SK-N-MC (cell line): ENCODE results near the gene CPA4.

Experiments
- DNase-seq: peaks from one replicate; pipeline ENCODE4 v3.0.0-alpha.2; 2011; ENCODE audit warnings: low read depth, low spot score
- H3K27ac ChIP-seq: fragments of 200-600 bp; sonication (generic); 2 replicates; pipeline ENCODE4 v1.5.1; 2016; ENCODE audit warnings: mixed run types
- H3K36me3 ChIP-seq: fragments of 200-600 bp; sonication (generic); 2 replicates; pipeline ENCODE4 v1.6.1; 2017; ENCODE audit warnings: antibody characterized with exemption, low read length, mixed read lengths; ENCODE audit not compliant: insufficient read depth
- H3K4me3 ChIP-seq: fragments of 200-600 bp; sonication (generic); 2 replicates; pipeline ENCODE4 v1.5.1; 2016
- H3K9ac ChIP-seq: fragments of 200-600 bp; sonication (generic); 2 replicates; pipeline ENCODE4 v1.8.0; 2017; ENCODE audit warnings: mixed run types, mixed read lengths; ENCODE audit not compliant: insufficient read length
- H3K9me3 ChIP-seq: fragments of 200-600 bp; sonication (generic); 2 replicates; pipeline ENCODE4 v1.6.1; 2017; ENCODE audit warnings: low read depth, mild to moderate bottlenecking, antibody characterized with exemption, low read length, moderate library complexity, mixed read lengths
- EZH2 ChIP-seq: fragments of 200-600 bp; sonication (generic); IDR thresholded peaks from one replicate; pipeline ENCODE4 v1.6.1; 2017; ENCODE audit warnings: antibody characterized with exemption
- FOXP2 ChIP-seq: optimal IDR thresholded peaks from 2 replicates; pipeline ENCODE3; 2011; ENCODE audit warnings: mild to moderate bottlenecking, moderate library complexity; ENCODE audit not compliant: insufficient read depth; ENCODE audit errors: extremely low read length, control extremely low read depth
- POLR2AphosphoS5 ChIP-seq: IDR thresholded peaks from 2 replicates; pipeline ENCODE4 v1.6.1; 2012; ENCODE audit warnings: mild to moderate bottlenecking, low read depth, low read length, borderline replicate concordance

The CPA4 gene

DNA sequence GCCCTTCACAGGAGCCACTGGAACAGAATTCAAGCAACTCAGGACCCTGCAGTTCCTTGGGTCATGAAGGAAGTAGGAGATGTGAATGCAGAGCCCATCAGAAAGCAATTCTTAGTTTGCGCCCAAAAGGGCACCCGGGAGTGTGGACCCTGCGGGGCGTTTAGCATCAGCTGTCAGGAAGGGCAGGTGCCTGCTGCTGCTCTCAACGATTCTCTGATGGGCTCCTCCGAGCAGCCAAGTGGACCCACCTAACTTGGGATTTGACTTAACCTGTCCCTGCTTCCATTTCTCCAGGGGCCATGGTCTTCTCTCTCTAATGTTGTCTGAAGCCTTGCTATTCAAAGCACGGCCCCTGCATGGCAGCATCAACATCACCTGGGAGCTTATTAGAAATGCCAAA, 68.7 kb downstream of the CPA4 start:
- Histone ChIP-seq H3K36me3 (no peaks in the 10 kb centered on the region), H3K4me3 (no peak overlapping the region), H3K9me3 (0 out of 2 replicates have a peak, but pooled peaks cover 2% of the 10 kb centered on the region), H3K9ac (no peak overlapping the region), H3K27ac (no peak overlapping the region)
- DNase-seq: no peak
- TF ChIP-seq FOXP2: no peak
- no peak for TF ChIP-seq EZH2
- no peak for TF ChIP-seq POLR2AphosphoS5

- Histone ChIP-seq H3K9me3 (0 out of 2 replicates have a peak, but pooled peaks cover 2% of the 10 kb centered on the region), H3K36me3 (no peaks in the 10 kb centered on the region), H3K4me3 (no peak overlapping the region), H3K9ac (no peak overlapping the region), H3K27ac (no peak overlapping the region)
- no peak for DNase-seq
- TF ChIP-seq EZH2: no peak
These were observed 69.4 kb downstream of the CPA4 start for GRCh38 chr7:130362251-130362816.

GRCh38 chr7:130363026-130363847, 70.3 kb downstream of the CPA4 start:
- H3K4me3 ChIP-seq: no peak overlapping the region
- no peak for DNase-seq
- no peak overlapping the region for H3K27ac ChIP-seq
- no peaks in the 10 kb centered on the region for H3K36me3 ChIP-seq
- TF ChIP-seq FOXP2 (no peak), POLR2AphosphoS5 (no peak), EZH2 (no peak)
- H3K9ac ChIP-seq: no peak overlapping the region
- H3K9me3 ChIP-seq: 0 out of 2 replicates have a peak, but pooled peaks cover 2% of the 10 kb centered on the region

GRCh38 chr7:130364451-130364850, 71.5 kb downstream of the CPA4 start:
- Histone ChIP-seq H3K9ac (no peak overlapping the region), H3K4me3 (no peak overlapping the region), H3K9me3 (0 out of 2 replicates have a peak, but pooled peaks cover 2% of the 10 kb centered on the region), H3K36me3 (no peaks in the 10 kb centered on the region), H3K27ac (no peak overlapping the region)
- DNase-seq: no peak
- no peak for TF ChIP-seq POLR2AphosphoS5
- TF ChIP-seq EZH2: no peak
- no peak for TF ChIP-seq FOXP2

DNA sequence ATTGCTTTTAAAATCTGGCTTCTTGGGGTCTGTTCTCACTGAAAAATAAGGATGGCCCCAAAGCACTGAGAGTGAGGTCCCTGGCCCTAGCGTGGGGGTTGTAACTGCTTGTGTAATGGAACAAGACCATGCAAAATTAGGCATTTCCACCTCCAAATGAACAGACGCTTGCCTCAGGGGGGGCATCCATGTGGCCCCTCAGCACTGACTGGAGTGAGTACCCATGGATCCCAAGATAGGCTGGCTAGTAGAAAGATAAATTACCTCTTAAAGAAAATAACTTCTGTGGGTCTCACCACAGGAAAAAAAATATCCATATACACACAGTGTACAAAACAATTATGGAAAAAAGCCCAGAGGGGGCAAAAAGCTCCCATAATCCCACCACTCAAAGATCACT, 72.1 kb downstream of the CPA4 start:
- H3K27ac ChIP-seq: peak overlapping the region; percentile 81
- DNase-seq: peak; percentile 81
- H3K36me3 ChIP-seq: no peaks in the 10 kb centered on the region
- TF ChIP-seq EZH2 (no peak), POLR2AphosphoS5 (peak; percentile 32; the same call in 1 of the 2 replicates), FOXP2 (peak; percentile 45)
- H3K9ac ChIP-seq: peak overlapping the region; percentile 26
- H3K4me3 ChIP-seq: peak overlapping the region; percentile 39
- 0 out of 2 replicates have a peak, but pooled peaks cover 2% of the 10 kb centered on the region for H3K9me3 ChIP-seq

GRCh38 chr7:130365511-130366441, 72.8 kb downstream of the CPA4 start:
- TF ChIP-seq POLR2AphosphoS5: 0 out of 2 replicates have a peak, but pooled peaks have one; percentile 3
- no peak for TF ChIP-seq FOXP2
- Histone ChIP-seq H3K27ac (peak overlapping the region; percentile 81; the same call in 1 of the 2 replicates), H3K9me3 (0 out of 2 replicates have a peak, but pooled peaks cover 1% of the 10 kb centered on the region), H3K9ac (peak overlapping the region; percentile 26), H3K4me3 (peak overlapping the region; percentile 39), H3K36me3 (no peaks in the 10 kb centered on the region)
- no peak for DNase-seq

- Histone ChIP-seq H3K4me3 (no peak overlapping the region), H3K9me3 (no peaks in the 10 kb centered on the region), H3K36me3 (no peaks in the 10 kb centered on the region), H3K9ac (no peak overlapping the region), H3K27ac (no peak overlapping the region)
- no peak for DNase-seq
- TF ChIP-seq POLR2AphosphoS5 (no peak), FOXP2 (no peak), EZH2 (no peak)
These were observed 73.6 kb downstream of the CPA4 start for GRCh38 chr7:130366564-130366963.

DNA sequence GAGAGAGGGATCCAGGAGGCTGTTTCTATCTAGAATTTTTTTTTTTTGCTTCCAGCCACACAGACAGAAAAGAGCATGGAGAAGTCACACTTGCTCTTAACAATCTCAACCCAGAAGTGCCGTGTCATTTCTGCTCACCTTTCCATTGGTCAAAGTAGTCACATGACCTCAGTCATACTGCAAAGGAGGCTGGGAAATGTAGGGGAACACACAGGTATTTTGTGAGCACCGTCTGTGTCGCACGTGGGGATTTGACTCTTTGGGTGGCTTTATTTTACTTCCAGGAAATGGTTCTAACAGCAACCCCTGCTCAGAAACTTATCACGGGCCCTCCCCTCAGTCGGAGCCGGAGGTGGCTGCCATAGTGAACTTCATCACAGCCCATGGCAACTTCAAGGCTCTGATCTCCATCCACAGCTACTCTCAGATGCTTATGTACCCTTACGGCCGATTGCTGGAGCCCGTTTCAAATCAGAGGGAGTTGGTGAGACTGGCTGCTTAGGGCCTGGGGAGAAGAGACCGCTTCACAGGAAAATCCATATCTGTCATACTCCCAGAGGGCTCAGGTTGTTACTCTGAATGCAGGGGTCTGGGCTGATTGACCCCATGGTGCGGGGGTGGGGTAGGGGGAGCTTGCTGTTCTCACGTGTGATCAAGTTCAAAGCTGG, 74.3 kb downstream of the CPA4 start:
- TF ChIP-seq POLR2AphosphoS5: no peak
- TF ChIP-seq FOXP2: no peak
- TF ChIP-seq EZH2: no peak
- Histone ChIP-seq H3K9me3 (no peaks in the 10 kb centered on the region), H3K36me3 (no peaks in the 10 kb centered on the region), H3K9ac (no peak overlapping the region), H3K27ac (no peak overlapping the region), H3K4me3 (no peak overlapping the region)
- no peak for DNase-seq
